ENCODE results near the gene C1QTNF2.

The C1QTNF2 gene

DNA sequence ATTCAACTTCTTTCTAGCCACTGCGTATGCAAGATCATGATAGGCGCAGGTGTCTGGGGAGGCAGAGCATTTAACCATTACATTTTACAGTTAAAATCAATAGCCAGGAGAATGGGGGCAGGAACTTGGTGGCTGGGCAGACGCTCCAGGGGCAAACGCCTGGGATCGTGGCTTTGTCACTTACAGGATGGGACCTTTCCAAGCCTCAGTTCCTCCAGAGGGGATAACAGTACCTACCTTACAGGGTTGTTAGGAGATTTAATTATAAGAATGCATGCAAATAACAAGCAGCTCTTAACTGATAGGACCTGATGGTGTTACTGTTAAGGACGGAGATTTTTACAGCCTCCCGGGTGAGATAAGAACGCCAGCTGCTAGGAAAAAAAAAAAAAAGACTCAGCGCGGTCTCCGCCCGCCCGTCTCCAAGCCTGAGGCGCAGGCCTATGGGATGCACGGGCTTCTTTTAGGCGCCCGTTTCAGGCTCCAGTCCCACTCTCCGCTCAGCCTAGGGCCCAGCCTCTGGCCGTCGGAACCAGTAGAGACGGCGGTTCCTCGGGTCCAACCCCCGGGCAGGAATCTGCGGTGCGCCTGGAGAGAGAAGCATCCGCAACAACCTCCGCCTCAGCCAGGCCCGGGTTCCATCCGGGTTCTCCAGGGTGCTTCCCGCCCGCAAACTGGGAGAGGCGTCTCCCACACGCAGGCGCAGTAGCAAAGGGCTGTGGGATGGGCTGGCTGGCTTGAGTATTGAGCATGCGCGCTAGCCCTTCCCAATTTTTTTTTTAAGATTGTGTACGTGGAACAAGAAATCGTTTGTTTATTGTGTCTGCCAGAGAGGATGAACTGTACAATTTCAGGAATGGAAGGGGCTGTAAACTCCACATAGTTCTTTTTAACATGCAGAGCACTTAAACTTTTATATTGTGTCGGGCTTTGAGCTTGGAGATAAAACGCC, 29.3 kb upstream of the C1QTNF2 start, which contains the start of gene FAM200C:
Gene FAM200C, minus strand, starts transcription at position 653 of the 952 bp plus-strand sequence. CDS start 4,564 bp downstream, outside the sequence.
- Histone ChIP-seq H3K27me3 (ENCODE audit: insufficient read depth, poor library complexity, severe bottlenecking) (peaks cover 4% of the 10 kb centered on the region), H3K9me3 (ENCODE audit: severe bottlenecking) (no peaks in the 10 kb centered on the region), H3K36me3 (ENCODE audit: low read depth) (peaks cover 54% of the 10 kb centered on the region), H3K4me1 (ENCODE audit: insufficient read depth, poor library complexity, severe bottlenecking) (peaks cover 16% of the 10 kb centered on the region), H3K27ac (ENCODE audit: poor library complexity, severe bottlenecking) (peak within 1 kb of the TSS; percentile 52), H3K4me3 (ENCODE audit: severe bottlenecking) (peak within 1 kb of the TSS; percentile 65)
- peak; percentile 93 for ATAC-seq (ENCODE audit: low read depth)
- peak; percentile 98 for DNase-seq (ENCODE audit: low spot score)
- TF ChIP-seq, protein P1, sequence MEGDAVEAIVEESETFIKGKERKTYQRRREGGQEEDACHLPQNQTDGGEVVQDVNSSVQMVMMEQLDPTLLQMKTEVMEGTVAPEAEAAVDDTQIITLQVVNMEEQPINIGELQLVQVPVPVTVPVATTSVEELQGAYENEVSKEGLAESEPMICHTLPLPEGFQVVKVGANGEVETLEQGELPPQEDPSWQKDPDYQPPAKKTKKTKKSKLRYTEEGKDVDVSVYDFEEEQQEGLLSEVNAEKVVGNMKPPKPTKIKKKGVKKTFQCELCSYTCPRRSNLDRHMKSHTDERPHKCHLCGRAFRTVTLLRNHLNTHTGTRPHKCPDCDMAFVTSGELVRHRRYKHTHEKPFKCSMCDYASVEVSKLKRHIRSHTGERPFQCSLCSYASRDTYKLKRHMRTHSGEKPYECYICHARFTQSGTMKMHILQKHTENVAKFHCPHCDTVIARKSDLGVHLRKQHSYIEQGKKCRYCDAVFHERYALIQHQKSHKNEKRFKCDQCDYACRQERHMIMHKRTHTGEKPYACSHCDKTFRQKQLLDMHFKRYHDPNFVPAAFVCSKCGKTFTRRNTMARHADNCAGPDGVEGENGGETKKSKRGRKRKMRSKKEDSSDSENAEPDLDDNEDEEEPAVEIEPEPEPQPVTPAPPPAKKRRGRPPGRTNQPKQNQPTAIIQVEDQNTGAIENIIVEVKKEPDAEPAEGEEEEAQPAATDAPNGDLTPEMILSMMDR (IDR thresholded peaks at IDR 0.05; ENCODE audit: poor library complexity, severe bottlenecking): no peak

DNA sequence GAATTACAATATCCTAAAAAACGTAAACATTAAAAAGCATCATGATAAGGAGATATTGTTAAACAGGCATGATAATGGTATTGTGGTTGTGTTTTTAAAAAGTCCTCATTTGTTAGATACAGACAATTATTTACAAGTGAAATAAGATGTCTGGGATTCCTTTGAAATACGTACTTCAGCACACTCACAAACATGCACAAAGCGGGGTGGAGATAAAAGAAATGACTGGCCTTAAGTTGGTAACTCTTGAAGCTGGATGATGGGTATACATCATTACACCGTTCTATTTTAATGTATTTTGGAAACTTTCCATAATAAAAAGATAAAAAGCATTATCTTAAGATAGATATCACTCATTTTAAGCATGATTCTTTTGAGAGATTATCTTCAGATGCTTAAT, 28.4 kb upstream of the C1QTNF2 start:
- TF ChIP-seq, protein P1 (IDR thresholded peaks at IDR 0.05; ENCODE audit: poor library complexity, severe bottlenecking): no peak
- DNase-seq (ENCODE audit: low spot score) (no peak), ATAC-seq (ENCODE audit: low read depth) (no peak)
- H3K4me3 ChIP-seq (ENCODE audit: severe bottlenecking): peak overlapping the region; percentile 65
- H3K27me3 ChIP-seq (ENCODE audit: insufficient read depth, poor library complexity, severe bottlenecking): peaks cover 4% of the 10 kb centered on the region
- peaks cover 16% of the 10 kb centered on the region for H3K4me1 ChIP-seq (ENCODE audit: insufficient read depth, poor library complexity, severe bottlenecking)
- H3K36me3 ChIP-seq (ENCODE audit: low read depth): peaks cover 52% of the 10 kb centered on the region
- no peaks in the 10 kb centered on the region for H3K9me3 ChIP-seq (ENCODE audit: severe bottlenecking)
- peak overlapping the region; percentile 52 for H3K27ac ChIP-seq (ENCODE audit: poor library complexity, severe bottlenecking)

DNA sequence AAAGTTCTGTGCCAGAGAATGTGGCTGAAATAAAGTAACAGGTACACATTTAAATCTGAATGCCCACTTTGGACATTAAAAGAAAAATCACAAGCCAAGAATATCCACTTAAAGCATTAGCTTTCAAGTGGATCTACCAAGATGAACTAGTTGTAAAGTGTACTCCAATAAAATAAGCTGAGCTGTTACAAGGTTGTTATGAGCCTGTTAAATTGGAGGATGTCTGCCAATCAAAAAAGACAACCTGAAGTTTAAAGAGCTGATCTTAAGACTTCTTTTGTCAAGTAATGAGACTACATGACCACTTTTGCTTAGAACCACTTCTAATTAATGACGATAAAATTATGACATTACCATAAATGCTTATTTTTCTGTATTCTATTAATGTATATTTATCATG, 27.1 kb upstream of the C1QTNF2 start:
- TF ChIP-seq, protein P1 (IDR thresholded peaks at IDR 0.05; ENCODE audit: poor library complexity, severe bottlenecking): no peak
- H3K4me1 ChIP-seq (ENCODE audit: insufficient read depth, poor library complexity, severe bottlenecking): peaks cover 16% of the 10 kb centered on the region
- peaks cover 4% of the 10 kb centered on the region for H3K27me3 ChIP-seq (ENCODE audit: insufficient read depth, poor library complexity, severe bottlenecking)
- H3K4me3 ChIP-seq (ENCODE audit: severe bottlenecking): no peak overlapping the region
- no peak overlapping the region for H3K27ac ChIP-seq (ENCODE audit: poor library complexity, severe bottlenecking)
- H3K36me3 ChIP-seq (ENCODE audit: low read depth): peaks cover 46% of the 10 kb centered on the region
- ATAC-seq (ENCODE audit: low read depth) (no peak), DNase-seq (ENCODE audit: low spot score) (no peak)
- H3K9me3 ChIP-seq (ENCODE audit: severe bottlenecking): no peaks in the 10 kb centered on the region

DNA sequence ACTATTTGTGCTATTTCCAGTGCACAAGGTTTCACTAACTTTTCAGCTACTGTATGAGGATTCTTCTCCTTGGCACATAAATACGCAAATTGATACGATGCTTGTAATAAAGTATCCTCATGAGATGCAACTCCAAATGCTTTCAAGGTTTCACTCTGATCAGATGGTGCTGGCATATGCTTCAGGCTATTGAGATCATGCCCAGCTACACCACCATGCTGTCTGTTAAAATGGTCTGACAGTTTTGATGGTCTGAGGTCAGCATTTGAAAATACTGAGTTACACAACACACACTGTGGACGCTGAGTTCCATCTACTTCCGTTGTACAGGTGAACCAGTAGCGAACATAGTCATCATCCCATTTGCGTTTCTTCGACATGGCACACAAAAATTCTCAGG, 24.7 kb upstream of the C1QTNF2 start:
- DNase-seq (ENCODE audit: low spot score) (no peak), ATAC-seq (ENCODE audit: low read depth) (no peak)
- peaks cover 4% of the 10 kb centered on the region for H3K27me3 ChIP-seq (ENCODE audit: insufficient read depth, poor library complexity, severe bottlenecking)
- H3K27ac ChIP-seq (ENCODE audit: poor library complexity, severe bottlenecking): no peak overlapping the region
- TF ChIP-seq, protein P1 (IDR thresholded peaks at IDR 0.05; ENCODE audit: poor library complexity, severe bottlenecking): no peak
- no peak overlapping the region for H3K4me3 ChIP-seq (ENCODE audit: severe bottlenecking)
- H3K36me3 ChIP-seq (ENCODE audit: low read depth): peaks cover 40% of the 10 kb centered on the region
- peaks cover 16% of the 10 kb centered on the region for H3K4me1 ChIP-seq (ENCODE audit: insufficient read depth, poor library complexity, severe bottlenecking)
- no peaks in the 10 kb centered on the region for H3K9me3 ChIP-seq (ENCODE audit: severe bottlenecking)

Measured in RWPE2 (cell line).